SK-N-SH (cell line): ENCODE measurements around the gene EFCAB11.

Experiments used
- CTCF ChIP-seq: fragments of 200-600 bp; sonication (generic); IDR thresholded peaks from 2 replicates; pipeline ENCODE4 v1.6.1; 2017; ENCODE audit warnings: antibody characterized with exemption, mild to moderate bottlenecking, moderate library complexity
- EP300 ChIP-seq, 2 experiments: IDR thresholded peaks; 2 replicates each; pipeline versions ENCODE4 v1.4.0 to v1.6.1; 2012; ENCODE audit warnings: borderline replicate concordance in 1 of 2, low read depth in 1 of 2, low read length in 1 of 2
- EZH2phosphoT487 ChIP-seq: fragments of 200-600 bp; sonication (generic); IDR thresholded peaks from 2 replicates; pipeline ENCODE4 v1.6.1; 2017; ENCODE audit warnings: low read depth, mixed run types, mild to moderate bottlenecking, antibody characterized with exemption, moderate library complexity, borderline replicate concordance
- FOXM1 ChIP-seq: IDR thresholded peaks from 2 replicates; pipeline ENCODE4 v1.4.0; 2012; ENCODE audit warnings: low read depth, mild to moderate bottlenecking
- GABPA ChIP-seq: IDR thresholded peaks from 2 replicates; pipeline ENCODE4 v1.4.0; 2012; ENCODE audit warnings: low read depth, mild to moderate bottlenecking
- GATA2 ChIP-seq: sonication (generic); formaldehyde crosslinking; IDR thresholded peaks from 2 replicates; pipeline ENCODE4 v1.5.0; 2020; ENCODE audit warnings: mild to moderate bottlenecking, missing genetic modification reagents
- JUND ChIP-seq: IDR thresholded peaks from 2 replicates; pipeline ENCODE4 v1.4.0; 2012
- MAX ChIP-seq: IDR thresholded peaks from 2 replicates; pipeline ENCODE4 v1.4.0; 2012; ENCODE audit warnings: low read depth
- MXI1 ChIP-seq: IDR thresholded peaks from 2 replicates; pipeline ENCODE4 v1.6.1; 2012; ENCODE audit warnings: mild to moderate bottlenecking, low read depth, low read length, improper control_type of control experiment
- NRF1 ChIP-seq: IDR thresholded peaks from 2 replicates; pipeline ENCODE4 v1.6.1; 2012; ENCODE audit warnings: low read depth, mild to moderate bottlenecking, low read length
- TCF12 ChIP-seq: IDR thresholded peaks from 2 replicates; pipeline ENCODE4 v1.4.0; 2012

GRCh38 chr14:89865153-89865552 lies 89.4 kb downstream of the EFCAB11 start:
- TF ChIP-seq EP300 (IDR thresholded peaks at IDR 0.05; ENCODE audit: borderline replicate concordance in 1 of 2, low read depth in 1 of 2, low read length in 1 of 2) = no peak
- TF ChIP-seq MXI1 = no peak
- TF ChIP-seq NRF1 = no peak
- TF ChIP-seq MAX = no peak
- no peak for TF ChIP-seq CTCF
- no peak for TF ChIP-seq EZH2phosphoT487
- TF ChIP-seq FOXM1 = no peak
- TF ChIP-seq GABPA = no peak
- TF ChIP-seq GATA2 (CRISPR knock-in tag) = no peak
- no peak for TF ChIP-seq TCF12
- no peak for TF ChIP-seq JUND
